ENCODE results near the gene SPEN. TPM values are rescaled to one million over a fixed set of nuclear protein-coding genes. Genes with fewer than 3 reads are reported as not detected.

The SPEN gene
- total and polyA plus RNA-seq, 2 of the 4 experiments (the other 2 are of a cell fraction): 7.6 to 15.8 TPM

DNA sequence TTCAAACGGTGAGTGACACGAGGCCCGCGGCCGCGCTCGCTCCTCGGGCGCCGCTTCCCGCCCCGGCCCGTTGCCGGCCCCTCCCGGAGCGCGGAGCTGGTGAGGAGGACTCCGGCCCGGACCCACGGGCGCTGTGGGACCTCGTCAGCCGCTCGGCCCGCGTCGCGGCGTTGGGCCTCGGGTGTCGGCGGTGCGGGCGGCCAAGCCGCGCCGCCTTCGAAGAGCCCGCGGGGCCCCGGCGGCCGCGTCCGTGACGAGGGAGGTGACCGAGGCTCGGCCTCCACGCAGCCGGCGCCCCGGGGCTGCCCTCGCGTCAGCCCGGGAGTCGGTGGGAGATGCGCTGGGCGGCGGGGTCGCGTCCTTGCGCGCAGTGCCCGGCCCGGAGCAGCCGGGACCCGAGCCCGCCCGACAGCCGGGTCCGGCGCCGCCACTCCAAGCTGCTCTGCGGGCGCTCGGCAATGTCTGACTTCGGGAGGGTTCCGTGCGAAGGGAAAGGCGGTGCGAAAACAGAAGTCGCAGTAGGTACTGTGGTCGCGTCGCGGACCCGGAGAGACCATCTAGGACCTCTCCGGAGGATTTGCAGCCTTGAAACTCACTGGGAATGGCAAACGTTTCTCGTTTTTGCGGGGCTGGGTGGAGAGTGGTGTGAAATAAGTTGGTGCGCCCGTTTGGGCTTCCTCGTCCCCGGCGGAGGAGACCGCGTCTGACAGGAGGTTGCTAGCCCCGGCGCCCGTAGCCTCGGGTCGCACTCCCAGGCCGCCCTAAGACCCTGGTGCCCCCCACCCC is 829 bp downstream of the SPEN start:
- H2BK5ac ChIP-seq (ENCODE audit: low read depth, low read length, poor library complexity, severe bottlenecking): peak overlapping the region; percentile 79
- H3K4me3 ChIP-seq (ENCODE audit: insufficient read depth, low read depth, low read length): peak overlapping the region; percentile 94
- H3K23ac ChIP-seq (ENCODE audit: low read depth, low read length): peak overlapping the region; percentile 99
- no peaks in the 10 kb centered on the region for H3K27me3 ChIP-seq (ENCODE audit: control insufficient read depth, insufficient read depth, low read length)
- DNase-seq: peak; percentile 23
- in situ Hi-C loops (cut with MboI; ENCODE audit: low sequenced_read_pairs) (no loop called here), intact Hi-C loops (cut with micrococcal nuclease) (loop anchor here (5.0 kb wide), 2 partner anchors 39 to 51 kb away; no protein-coding TSS in a partner anchor), dilution Hi-C loops (cut with HindIII; ENCODE audit: low sequenced_read_pairs, unreplicated experiment) (no loop called here)
- H4K8ac ChIP-seq (ENCODE audit: low read depth in 2 of 2, low read length in 2 of 2): no peak overlapping the region; a peak in 1 of 4 replicates
- 0 out of 2 replicates have a peak, but pooled peaks cover 3% of the 10 kb centered on the region for H3K9me1 ChIP-seq (ENCODE audit: insufficient read depth, low read length)
- H4K5ac ChIP-seq (ENCODE audit: low read depth, low read length): no peak overlapping the region
- peak overlapping the region; percentile 83 for H3K4ac ChIP-seq (ENCODE audit: low read depth, low read length)
- peaks cover 27% of the 10 kb centered on the region for H4K20me1 ChIP-seq (ENCODE audit: insufficient read depth, low read length)
- peak overlapping the region; percentile 56; the same call in 1 of the 2 replicates for H3K56ac ChIP-seq (ENCODE audit: extremely low read depth, insufficient read depth, low read length)
- H3K27ac ChIP-seq (ENCODE audit: insufficient read depth, low read length): peak overlapping the region; percentile 88
- peak overlapping the region; percentile 94 for H2AK9ac ChIP-seq (replicated peaks; ENCODE audit: low read depth, low read length, poor library complexity)
- H3K4me1 ChIP-seq (ENCODE audit: control insufficient read depth, insufficient read depth, low read length): no peaks in the 10 kb centered on the region
- ATAC-seq (ENCODE audit: low read depth): peak; percentile 21
- 0% methylated on average over 51 of the region's 104 CpGs; no CpG with 5 or more reads in 1 of the 2 experiments for WGBS, 2 experiments (ENCODE audit: extremely low coverage in 2 of 2, insufficient read length in 1 of 2)
- H3K79me1 ChIP-seq (ENCODE audit: low read depth in 1 of 2, low read length in 2 of 2): peaks cover 7 to 31% of the 10 kb centered on the region in 2 experiments
- no TSS peak for BruUV-seq (replicated peaks)
- ChIA-PET CTCF (no interaction called here), POLR2A (ENCODE audit: unreplicated experiment) (interaction anchor here (1.0 kb wide), 2 partner anchors 10 to 15 kb away, joined by 3 read pairs; no protein-coding TSS in a partner anchor)
- H3K9ac ChIP-seq (ENCODE audit: low read depth, low read length): peak overlapping the region; percentile 99
- peak overlapping the region; percentile 88 for H2AFZ ChIP-seq (replicated peaks; ENCODE audit: low read length, poor library complexity)
- no peak overlapping the region for H2BK15ac ChIP-seq (ENCODE audit: low read depth, low read length)
- H3K18ac ChIP-seq (ENCODE audit: low read depth, low read length): no peak overlapping the region
- peak overlapping the region; percentile 57; the same call in 1 of the 2 replicates for H2BK120ac ChIP-seq (ENCODE audit: low read depth, low read length)
- H4K91ac ChIP-seq (ENCODE audit: insufficient read depth, low read depth, low read length): peak overlapping the region; percentile 60; the same call in 1 of the 2 replicates
- peak overlapping the region; percentile 77 for H2AK5ac ChIP-seq (ENCODE audit: low read depth, low read length)
- H3K14ac ChIP-seq (replicated peaks; ENCODE audit: low read depth, low read length): peak overlapping the region; percentile 97
- no peaks in the 10 kb centered on the region for H3K9me3 ChIP-seq (ENCODE audit: control insufficient read depth, insufficient read depth, low read length)
- no peak overlapping the region for H2BK20ac ChIP-seq (ENCODE audit: low read depth, low read length)
- H3K36me3 ChIP-seq (ENCODE audit: control insufficient read depth, insufficient read depth, low read length): no peaks in the 10 kb centered on the region
- 0 out of 2 replicates have a peak, but pooled peaks have one; percentile 1 for TF ChIP-seq SMC3 (IDR thresholded peaks at IDR 0.05; ENCODE audit: low read depth, low read length)
- TF ChIP-seq, protein P1, sequence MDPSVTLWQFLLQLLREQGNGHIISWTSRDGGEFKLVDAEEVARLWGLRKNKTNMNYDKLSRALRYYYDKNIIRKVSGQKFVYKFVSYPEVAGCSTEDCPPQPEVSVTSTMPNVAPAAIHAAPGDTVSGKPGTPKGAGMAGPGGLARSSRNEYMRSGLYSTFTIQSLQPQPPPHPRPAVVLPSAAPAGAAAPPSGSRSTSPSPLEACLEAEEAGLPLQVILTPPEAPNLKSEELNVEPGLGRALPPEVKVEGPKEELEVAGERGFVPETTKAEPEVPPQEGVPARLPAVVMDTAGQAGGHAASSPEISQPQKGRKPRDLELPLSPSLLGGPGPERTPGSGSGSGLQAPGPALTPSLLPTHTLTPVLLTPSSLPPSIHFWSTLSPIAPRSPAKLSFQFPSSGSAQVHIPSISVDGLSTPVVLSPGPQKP (IDR thresholded peaks at IDR 0.05; ENCODE audit: borderline replicate concordance, low read depth, low read length): no peak
- H3K4me2 ChIP-seq (ENCODE audit: low read depth, low read length): peak overlapping the region; percentile 84
